NCI-H1694 (cell line): Measurements from ENCODE around the gene MBP.
"Not testable (repeated sequence)": the region's sequence is repeated elsewhere in the genome, so short reads cannot be mapped to it uniquely, and the experiment has no call there.

Source experiments
- DNase-seq: peaks from one replicate; lab custom pipeline; 2025; lab: John Stamatoyannopoulos, UW

The MBP gene

GRCh38 chr18:76944346-76944745, 188.2 kb downstream of the MBP start:
- not testable (repeated sequence) for DNase-seq

DNA sequence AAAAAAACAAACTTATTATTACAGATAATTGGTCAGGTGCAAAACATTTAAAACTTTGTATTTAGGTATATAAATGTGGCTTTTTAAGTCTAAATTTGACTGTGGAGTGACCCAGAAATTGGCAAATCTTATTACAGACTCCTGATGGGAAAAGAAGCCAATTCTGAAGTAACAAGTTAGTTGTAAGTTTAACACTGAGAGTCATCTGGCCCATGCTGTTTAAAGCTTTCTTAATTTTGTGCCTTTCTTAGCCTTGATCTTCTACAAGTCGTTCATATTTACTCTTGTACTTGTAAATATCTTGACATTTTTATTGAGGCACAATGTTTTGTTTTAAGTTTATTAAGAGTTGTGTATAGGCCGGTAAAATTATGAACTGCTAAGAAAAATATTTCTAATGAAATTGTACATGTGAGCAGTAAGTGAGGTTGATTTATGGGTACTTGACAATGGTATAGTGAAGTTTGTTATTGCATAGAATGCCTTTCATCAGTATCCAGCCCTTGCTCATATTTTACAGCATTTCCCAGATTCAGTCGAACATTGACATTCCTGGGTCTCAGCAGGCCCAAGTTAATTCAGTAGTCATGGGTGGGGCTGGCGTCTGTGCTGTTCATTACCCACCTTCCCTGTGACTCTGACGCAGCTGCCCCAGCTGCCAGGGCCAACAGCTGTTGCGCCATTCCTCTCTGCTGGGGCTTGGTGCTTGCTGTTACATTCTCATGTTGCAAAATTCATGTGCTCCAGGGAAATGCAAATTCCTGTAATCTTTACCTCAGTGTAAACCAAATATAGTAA, 188.8 kb downstream of the MBP start:
- DNase-seq = no peak

- DNase-seq = no peak
Measured at GRCh38 chr18:76941284-76941683, 191.3 kb downstream of the MBP start.

DNA sequence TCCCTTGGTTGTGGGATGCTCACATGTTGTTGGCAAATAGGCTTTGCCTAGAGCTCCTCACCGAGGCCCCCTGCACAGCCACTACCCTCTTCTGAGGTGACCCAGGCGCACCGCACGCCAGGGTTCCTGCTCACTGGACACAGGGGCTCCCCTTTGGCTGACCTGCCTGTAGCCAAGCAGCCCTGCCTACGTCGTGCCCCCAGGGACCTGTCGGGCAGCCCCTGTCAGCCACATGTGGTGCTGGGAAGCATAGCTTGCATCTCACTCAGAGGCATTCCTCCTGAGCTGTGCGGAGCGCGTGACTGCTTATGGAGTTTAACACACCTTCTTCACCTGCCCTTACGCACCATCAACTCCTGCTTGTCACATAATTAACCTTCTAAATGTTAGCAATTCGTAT, 194.0 kb downstream of the MBP start:
- DNase-seq = no peak

- DNase-seq = no peak
Measured at GRCh38 chr18:76937597-76937996, 195.0 kb downstream of the MBP start.

GRCh38 chr18:76936877-76937276, 195.7 kb downstream of the MBP start:
- no peak for DNase-seq

DNA sequence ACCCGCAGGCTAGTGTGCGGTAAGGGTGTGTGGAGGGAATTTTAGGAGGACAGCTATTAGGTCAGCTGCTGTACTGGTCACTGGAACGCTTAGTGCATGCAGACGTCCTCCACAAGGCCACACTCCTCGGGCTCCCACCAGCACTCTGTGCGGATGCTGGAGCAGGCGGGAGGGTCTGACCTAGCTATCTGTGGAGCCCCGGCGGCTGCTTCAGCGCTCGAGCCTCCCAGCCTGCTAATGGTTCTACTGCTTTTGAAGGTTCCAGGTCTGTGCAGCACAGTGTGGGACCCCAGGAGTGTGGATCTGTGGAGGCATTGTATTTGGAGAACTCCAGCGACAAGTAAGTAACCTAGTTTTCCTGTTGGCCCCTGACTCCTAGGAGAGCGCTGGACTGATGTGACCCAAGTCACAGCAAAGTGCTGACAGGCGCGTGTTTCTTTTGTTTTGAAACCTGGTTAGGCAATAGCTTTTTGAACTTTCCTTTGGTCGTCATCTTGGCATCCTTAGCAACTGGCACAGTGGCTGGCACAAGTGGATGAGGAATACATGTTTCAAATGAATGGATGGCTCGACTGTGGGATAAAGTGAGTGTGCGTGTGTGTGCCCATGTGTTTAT, 196.8 kb downstream of the MBP start:
- no peak for DNase-seq

- no peak for DNase-seq
Measured at GRCh38 chr18:76932026-76932819, 200.4 kb downstream of the MBP start.

DNA sequence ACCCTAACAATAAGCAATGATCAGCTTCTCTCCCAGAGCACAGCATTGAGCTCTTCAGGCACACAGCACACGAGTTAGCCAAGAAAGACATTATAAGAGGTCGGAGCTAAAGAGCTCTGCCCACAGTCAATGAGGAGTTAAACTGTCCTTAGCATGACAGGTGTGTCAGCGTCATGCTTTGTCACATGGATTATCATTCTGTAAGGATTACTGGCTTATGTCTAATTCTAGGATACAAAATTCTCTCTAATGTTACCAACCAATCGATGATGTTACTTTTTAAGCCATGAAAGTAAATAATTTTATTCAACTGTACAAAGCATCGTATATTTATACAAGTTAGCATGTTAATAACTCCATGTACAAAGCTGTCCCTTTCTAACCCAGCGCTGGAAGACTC, 201.4 kb downstream of the MBP start:
- DNase-seq = no peak
